IMR-90 (cell line): Measurements from ENCODE around the gene CERK. TPM values are rescaled to one million over a fixed set of nuclear protein-coding genes. Genes with fewer than 3 reads are reported as not detected.
"Not testable (repeated sequence)": the region's sequence is repeated elsewhere in the genome, so short reads cannot be mapped to it uniquely, and the experiment has no call there.

Source experiments
- ATAC-seq: fragments of 200-7000 bp; cut with Tn5 transposase; 2 replicates; pipeline ENCODE4 v1.9.1; 2020; ENCODE audit warnings: low read depth, mild to moderate bottlenecking, moderate library complexity
- BruUV-seq: library from RNA; stranded (reverse); fragments of 400-500 nt; replicated peaks from 2 replicates; lab custom pipeline; 2021; lab: Mats Ljungman, UMichigan
- CTCF ChIA-PET: fragments of 300-600 bp; formaldehyde crosslinking; extraction: SDS; loops from one replicate; lab custom pipeline; 2021; ENCODE audit warnings: antibody characterized with exemption; lab: Yijun Ruan, JAX
- POLR2A ChIA-PET: fragments of 300-600 bp; sonication (Branson Sonifier 250); formaldehyde crosslinking; loops from one replicate; lab custom pipeline; 2022; ENCODE audit warnings: antibody characterized with exemption; ENCODE audit not compliant: unreplicated experiment; lab: Charles Lee
- DNase-seq: peaks from one replicate; pipeline ENCODE4 v3.0.0; 2013
- H2AFZ ChIP-seq: replicated peaks from 2 replicates; pipeline ENCODE3; 2013; ENCODE audit warnings: low read length, mild to moderate bottlenecking; ENCODE audit not compliant: poor library complexity
- H2AK5ac ChIP-seq: 2 replicates; pipeline ENCODE4 v1.6.1; 2013; ENCODE audit warnings: low read depth, low read length, inconsistent platforms
- H2AK9ac ChIP-seq: replicated peaks from 2 replicates; pipeline ENCODE3; 2013; ENCODE audit warnings: mild to moderate bottlenecking, low read depth, low read length, moderate library complexity; ENCODE audit not compliant: poor library complexity
- H2BK120ac ChIP-seq: 2 replicates; pipeline ENCODE4 v1.6.1; 2013; ENCODE audit warnings: low read depth, low read length, inconsistent platforms
- H2BK15ac ChIP-seq: 3 replicates; pipeline ENCODE4 v1.6.1; 2013; ENCODE audit warnings: low read depth, low read length, inconsistent platforms
- H2BK20ac ChIP-seq: 2 replicates; pipeline ENCODE4 v1.6.1; 2013; ENCODE audit warnings: low read depth, mild to moderate bottlenecking, inconsistent platforms, low read length, moderate library complexity
- H2BK5ac ChIP-seq: 2 replicates; pipeline ENCODE4 v1.6.1; 2013; ENCODE audit warnings: mild to moderate bottlenecking, low read depth, low read length, inconsistent platforms; ENCODE audit not compliant: poor library complexity, severe bottlenecking
- H3K14ac ChIP-seq: replicated peaks from 2 replicates; pipeline ENCODE4 v1.6.1; 2013; ENCODE audit warnings: low read depth, low read length, inconsistent platforms
- H3K18ac ChIP-seq: 2 replicates; pipeline ENCODE4 v1.6.1; 2013; ENCODE audit warnings: low read depth, low read length, control low read depth
- H3K23ac ChIP-seq: 2 replicates; pipeline ENCODE4 v1.6.1; 2013; ENCODE audit warnings: low read depth, low read length, inconsistent platforms
- H3K27ac ChIP-seq: 2 replicates; pipeline ENCODE4 v1.5.1; 2013; ENCODE audit warnings: mild to moderate bottlenecking, control low read depth, low read length; ENCODE audit not compliant: insufficient read depth
- H3K27me3 ChIP-seq: 2 replicates; pipeline ENCODE4 v1.6.1; 2013; ENCODE audit warnings: low read length; ENCODE audit not compliant: control insufficient read depth, insufficient read depth
- H3K36me3 ChIP-seq: 2 replicates; pipeline ENCODE4 v1.6.1; 2013; ENCODE audit warnings: low read length, mixed read lengths; ENCODE audit not compliant: control insufficient read depth, insufficient read depth
- H3K4ac ChIP-seq: 2 replicates; pipeline ENCODE4 v1.6.1; 2013; ENCODE audit warnings: low read depth, low read length, inconsistent platforms
- H3K4me1 ChIP-seq: 2 replicates; pipeline ENCODE4 v1.6.1; 2013; ENCODE audit warnings: low read length, mixed read lengths; ENCODE audit not compliant: control insufficient read depth, insufficient read depth
- H3K4me2 ChIP-seq: 2 replicates; pipeline ENCODE4 v1.6.1; 2013; ENCODE audit warnings: low read depth, mild to moderate bottlenecking, control low read depth, low read length, moderate library complexity
- H3K4me3 ChIP-seq: 2 replicates; pipeline ENCODE4 v1.5.1; 2013; ENCODE audit warnings: low read depth, mild to moderate bottlenecking, control low read depth, low read length, moderate library complexity; ENCODE audit not compliant: insufficient read depth
- H3K56ac ChIP-seq: 2 replicates; pipeline ENCODE4 v1.6.1; 2013; ENCODE audit warnings: low read length, inconsistent platforms; ENCODE audit not compliant: insufficient read depth; ENCODE audit errors: extremely low read depth
- H3K79me1 ChIP-seq, 2 experiments: 2 replicates each; pipeline ENCODE4 v1.6.1; 2013; ENCODE audit warnings: low read length in 2 of 2, inconsistent platforms in 1 of 2, low read depth in 1 of 2
- H3K9ac ChIP-seq: 2 replicates; pipeline ENCODE4 v1.6.1; 2013; ENCODE audit warnings: low read depth, low read length, control low read depth
- H3K9me1 ChIP-seq: 2 replicates; pipeline ENCODE4 v1.6.1; 2013; ENCODE audit warnings: low read length, inconsistent platforms; ENCODE audit not compliant: insufficient read depth
- H3K9me3 ChIP-seq: 2 replicates; pipeline ENCODE4 v1.6.1; 2013; ENCODE audit warnings: low read length; ENCODE audit not compliant: control insufficient read depth, insufficient read depth
- H4K20me1 ChIP-seq: 2 replicates; pipeline ENCODE4 v1.6.1; 2013; ENCODE audit warnings: low read length, inconsistent platforms; ENCODE audit not compliant: insufficient read depth
- H4K5ac ChIP-seq: 2 replicates; pipeline ENCODE4 v1.6.1; 2013; ENCODE audit warnings: mild to moderate bottlenecking, low read depth, low read length, control low read depth
- H4K8ac ChIP-seq, 2 experiments: 2 replicates each; pipeline ENCODE4 v1.6.1; 2013; ENCODE audit warnings: low read depth in 2 of 2, low read length in 2 of 2, control low read depth in 1 of 2, inconsistent platforms in 1 of 2
- H4K91ac ChIP-seq: 2 replicates; pipeline ENCODE4 v1.6.1; 2013; ENCODE audit warnings: low read depth, low read length, inconsistent platforms; ENCODE audit not compliant: insufficient read depth
- WGBS, 2 experiments: methylation state at CpG; one replicate each; pipeline versions ENCODE4 v1.1.5 to v1.1.7; 2013; ENCODE audit warnings: missing lambda C conversion rate in 2 of 2; ENCODE audit not compliant: insufficient read length in 1 of 2; ENCODE audit errors: extremely low coverage in 2 of 2; 5-methylcytosine and 5-hydroxymethylcytosine counted together
- dilution Hi-C: fragments of 300-500 bp; cut with HindIII; formaldehyde crosslinking; loops from one replicate; pipeline ENCODE4 v1.14.3; 2018; ENCODE audit warnings: low sequenced_read_pairs; ENCODE audit not compliant: unreplicated experiment
- in situ Hi-C: fragments of 300-500 bp; cut with MboI; formaldehyde crosslinking; loops from 3 replicates; pipeline ENCODE4 v1.14.3; 2019; ENCODE audit warnings: low sequenced_read_pairs, inconsistent platforms, mixed read lengths
- intact Hi-C: fragments of 100-400 bp; cut with micrococcal nuclease; formaldehyde crosslinking; loops from 2 replicates; pipeline ENCODE4 v1.10.0; 2022
- polyA plus RNA-seq, 3 experiments: library from polyadenylated mRNA; depleted of rRNA; stranded (reverse); fragments of >200 nt; gene quantifications; 2 replicates each; pipeline ENCODE4 v1.2.3, GENCODE V29; 2012; ENCODE audit warnings: low replicate concordance in 1 of 3
- total RNA-seq: library from RNA; depleted of rRNA; stranded (reverse); fragments of >200 nt; gene quantifications from 2 replicates; pipeline ENCODE4 v1.2.3, GENCODE V29; 2012; rRNA removed

Gene CERK
- total and polyA plus RNA-seq, 2 of the 4 experiments (the other 2 are of a cell fraction), result 25.3 to 38.7 TPM

DNA sequence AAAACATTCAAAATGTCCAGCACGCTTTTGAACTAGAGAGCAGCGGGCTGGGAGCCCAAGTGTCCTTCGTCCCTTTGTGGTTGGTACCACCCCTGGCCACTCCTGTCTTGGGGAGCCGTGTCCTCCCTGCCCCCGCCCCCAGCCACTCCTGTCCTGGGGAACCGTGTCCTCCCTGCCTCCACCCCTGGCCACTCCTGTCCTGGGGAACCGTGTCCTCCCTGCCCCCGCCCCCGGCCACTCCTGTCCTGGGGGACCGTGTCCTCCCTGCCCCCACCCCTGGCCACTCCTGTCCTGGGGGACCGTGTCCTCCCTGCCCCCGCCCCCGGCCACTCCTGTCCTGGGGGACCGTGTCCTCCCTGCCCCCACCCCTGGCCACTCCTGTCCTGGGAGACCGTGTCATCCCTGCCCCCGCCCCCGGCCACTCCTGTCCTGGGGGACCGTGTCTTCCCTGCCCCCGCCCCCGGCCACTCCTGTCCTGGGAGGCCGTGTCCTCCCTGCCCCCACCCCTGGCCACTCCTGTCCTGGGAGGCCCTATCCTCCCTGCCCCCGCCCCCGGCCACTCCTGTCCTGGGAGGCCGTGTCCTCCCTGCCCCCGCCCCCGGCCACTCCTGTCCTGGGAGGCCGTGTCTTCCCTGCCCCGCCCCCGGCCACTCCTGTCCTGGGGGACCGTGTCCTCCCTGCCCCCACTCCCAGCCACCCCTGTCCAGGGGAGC lies 102.9 kb downstream of the CERK start:
- H3K27ac ChIP-seq, H2AK9ac ChIP-seq, H2BK20ac ChIP-seq, ATAC-seq, H3K27me3 ChIP-seq, H3K9me1 ChIP-seq, H2BK120ac ChIP-seq, in situ Hi-C loops, H3K4me1 ChIP-seq, H3K36me3 ChIP-seq, DNase-seq, H3K9me3 ChIP-seq, H2BK15ac ChIP-seq, H3K56ac ChIP-seq, H3K23ac ChIP-seq, POLR2A ChIA-PET, H2BK5ac ChIP-seq, H3K9ac ChIP-seq, H4K5ac ChIP-seq, H3K4me2 ChIP-seq, H2AK5ac ChIP-seq, H4K91ac ChIP-seq, H3K79me1 ChIP-seq, H3K4me3 ChIP-seq, dilution Hi-C loops, H4K8ac ChIP-seq, H3K18ac ChIP-seq, intact Hi-C loops, H3K14ac ChIP-seq, H3K4ac ChIP-seq, H2AFZ ChIP-seq, BruUV-seq, H4K20me1 ChIP-seq: not testable (repeated sequence)
- CTCF ChIA-PET, result interaction anchor here (0.7 kb wide), 1 partner anchor 185 kb away, joined by 4 read pairs; no protein-coding TSS in a partner anchor
- 100% methylated on average over 2 of the region's 30 CpGs; no CpG with 5 or more reads in 1 of the 2 experiments for WGBS, 2 experiments

Other genes with a start within 250 kb of the CERK start
- gene CELSR1, start 200.6 kb downstream of the CERK start, total RNA-seq, result 0.36 and 0.56 TPM in 2 replicates
- gene CELSR1, start 200.6 kb downstream of the CERK start, polyA plus RNA-seq (2012; rRNA removed), result 0.82 and 1.4 TPM in 2 replicates
- gene GRAMD4, start 117.9 kb downstream of the CERK start, total RNA-seq, result 2.7 and 2.8 TPM in 2 replicates
- gene GRAMD4, start 117.9 kb downstream of the CERK start, polyA plus RNA-seq (2012; rRNA removed), result 5.8 and 7.4 TPM in 2 replicates
- 9.0 and 9.4 TPM in 2 replicates for gene TBC1D22A, start 24.4 kb upstream of the CERK start, total RNA-seq
- 16.7 and 17.3 TPM in 2 replicates for gene TBC1D22A, start 24.4 kb upstream of the CERK start, polyA plus RNA-seq (2012; rRNA removed)